CD4-positive, alpha-beta memory T cell (primary cell): Measurements from ENCODE around the gene RFNG. TPM values are rescaled to one million over a fixed set of nuclear protein-coding genes. Genes with fewer than 3 reads are reported as not detected.

ENCODE experiments used
- CTCF ChIA-PET: fragments of 350-600 bp; sonication (Branson Sonifier 250); formaldehyde crosslinking; loops from one replicate; lab custom pipeline; 2021; ENCODE audit warnings: inconsistent platforms; ENCODE audit not compliant: partially characterized antibody; lab: Charles Lee
- POLR2A ChIA-PET: fragments of 350-600 bp; sonication (Branson Sonifier 250); formaldehyde crosslinking; loops from one replicate; lab custom pipeline; 2021; ENCODE audit not compliant: partially characterized antibody; lab: Charles Lee
- DNase-seq, 5 donors: peaks; one replicate each; pipeline versions ENCODE4 v3.0.0 to v3.0.0-alpha.2; 2020 to 2022; ENCODE audit warnings: mixed read lengths in 1 of 5
- H3K27ac ChIP-seq: one replicate; pipeline ENCODE4 v1.7.0; 2013; ENCODE audit warnings: low read depth, low read length
- H3K27me3 ChIP-seq: 2 replicates; pipeline ENCODE4 v1.7.0; 2013; ENCODE audit warnings: mild to moderate bottlenecking, low read length, moderate library complexity; ENCODE audit not compliant: insufficient read depth
- H3K36me3 ChIP-seq: 2 replicates; pipeline ENCODE4 v1.7.0; 2013; ENCODE audit warnings: mild to moderate bottlenecking, low read length, moderate library complexity; ENCODE audit not compliant: insufficient read depth
- H3K4me1 ChIP-seq: 2 replicates; pipeline ENCODE4 v1.7.0; 2013; ENCODE audit warnings: mild to moderate bottlenecking, low read length, moderate library complexity; ENCODE audit not compliant: insufficient read depth
- H3K4me3 ChIP-seq, 2 donors: one replicate each; pipeline ENCODE4 v1.7.0; 2013; ENCODE audit warnings: low read length in 2 of 2, mild to moderate bottlenecking in 1 of 2
- H3K9me3 ChIP-seq, 2 donors: one replicate each; pipeline ENCODE4 v1.7.0; 2013; ENCODE audit warnings: low read length in 2 of 2, control low read depth in 1 of 2; ENCODE audit not compliant: control insufficient read depth in 1 of 2
- H3K27ac Mint-ChIP-seq, 7 donors: one replicate each; pipeline ENCODE4 v1.8.0; 2020 to 2021; ENCODE audit warnings: mixed read lengths in 7 of 7, mild to moderate bottlenecking in 6 of 7, inconsistent platforms in 3 of 7, moderate library complexity in 3 of 7
- H3K27me3 Mint-ChIP-seq, 2 donors: one replicate each; pipeline ENCODE4 v1.8.0; 2020 to 2021; ENCODE audit warnings: mixed read lengths in 2 of 2
- H3K36me3 Mint-ChIP-seq, 2 donors: one replicate each; pipeline ENCODE4 v1.8.0; 2020 to 2021; ENCODE audit warnings: mixed read lengths in 2 of 2, inconsistent platforms in 1 of 2, mild to moderate bottlenecking in 1 of 2
- H3K4me1 Mint-ChIP-seq, 4 donors: one replicate each; pipeline ENCODE4 v1.8.0; 2020 to 2021; ENCODE audit warnings: mixed read lengths in 4 of 4, mild to moderate bottlenecking in 1 of 4
- H3K4me3 Mint-ChIP-seq, 8 donors: one replicate each; pipeline ENCODE4 v1.8.0; 2020 to 2021; ENCODE audit warnings: mixed read lengths in 8 of 8, mild to moderate bottlenecking in 7 of 8, moderate library complexity in 6 of 8, inconsistent platforms in 3 of 8
- H3K9me3 Mint-ChIP-seq, 8 donors: one replicate each; pipeline ENCODE4 v1.8.0; 2020 to 2021; ENCODE audit warnings: mixed read lengths in 8 of 8, mild to moderate bottlenecking in 5 of 8, inconsistent platforms in 3 of 8, moderate library complexity in 1 of 8
- intact Hi-C: fragments of 100-400 bp; cut with micrococcal nuclease; formaldehyde crosslinking; loops from one replicate; pipeline ENCODE4 v1.15.1; 2023
- polyA plus RNA-seq, 2 donors: library from polyadenylated mRNA; unstranded; fragments of 300-500 nt; fragmentation: Illumina TruSeq; gene quantifications; one replicate each; pipeline ENCODE4 v1.2.3, GENCODE V29; 2021
- total RNA-seq, 2 experiments: library from RNA; stranded (reverse); gene quantifications; one replicate each; pipeline ENCODE4 v1.2.3, GENCODE V29; 2021

The RFNG gene
- total and polyA plus RNA-seq, 4 experiments from 2014 or later: 6.2 to 44.0 (median 22.9) TPM

GRCh38 chr17:82009413-82009812 is 42.2 kb downstream of the RFNG start:
- Mint-ChIP-seq H3K27ac (no peak overlapping the region), H3K9me3 (no peaks in the 10 kb centered on the region), H3K4me1 (peaks cover 0 to 1% (median 0%) of the 10 kb centered on the region in 4 donors), H3K27me3 (no peaks in the 10 kb centered on the region), H3K4me3 (no peak overlapping the region), H3K36me3 (no peaks in the 10 kb centered on the region)
- Histone ChIP-seq H3K36me3 (no peaks in the 10 kb centered on the region), H3K4me3 (no peak overlapping the region), H3K27me3 (no peaks in the 10 kb centered on the region), H3K4me1 (no peaks in the 10 kb centered on the region), H3K27ac (no peak overlapping the region), H3K9me3 (no peaks in the 10 kb centered on the region)
- CTCF ChIA-PET: interaction anchor here (1.0 kb wide), 1 partner anchor 10 kb away, joined by 3 read pairs; no protein-coding TSS in a partner anchor
- no peak for DNase-seq
- POLR2A ChIA-PET: no interaction called here
- intact Hi-C loops: no loop called here

GRCh38 chr17:82008941-82009405 is 42.6 kb downstream of the RFNG start:
- no peak overlapping the region for H3K4me3 ChIP-seq
- no peaks in the 10 kb centered on the region for H3K9me3 ChIP-seq
- no peaks in the 10 kb centered on the region for H3K36me3 ChIP-seq
- Mint-ChIP-seq H3K4me1 (peaks cover 0 to 1% (median 0%) of the 10 kb centered on the region in 4 donors), H3K4me3 (no peak overlapping the region), H3K27me3 (no peaks in the 10 kb centered on the region), H3K9me3 (no peaks in the 10 kb centered on the region), H3K27ac (no peak overlapping the region), H3K36me3 (no peaks in the 10 kb centered on the region)
- no peak overlapping the region for H3K27ac ChIP-seq
- intact Hi-C loops: no loop called here
- ChIA-PET POLR2A (no interaction called here), CTCF (interaction anchor here (1.0 kb wide), 1 partner anchor 10 kb away, joined by 3 read pairs; no protein-coding TSS in a partner anchor)
- H3K4me1 ChIP-seq: no peaks in the 10 kb centered on the region
- no peaks in the 10 kb centered on the region for H3K27me3 ChIP-seq
- DNase-seq: no peak

GRCh38 chr17:82008258-82008940 is 43.2 kb downstream of the RFNG start:
- H3K9me3 ChIP-seq: no peaks in the 10 kb centered on the region
- H3K4me3 ChIP-seq: no peak overlapping the region
- Mint-ChIP-seq H3K4me1 (peaks cover 0 to 1% (median 0%) of the 10 kb centered on the region in 4 donors), H3K27ac (no peak overlapping the region), H3K9me3 (no peaks in the 10 kb centered on the region), H3K36me3 (no peaks in the 10 kb centered on the region), H3K4me3 (no peak overlapping the region), H3K27me3 (no peaks in the 10 kb centered on the region)
- no peak for DNase-seq
- intact Hi-C loops: no loop called here
- H3K4me1 ChIP-seq: no peaks in the 10 kb centered on the region
- ChIA-PET POLR2A (no interaction called here), CTCF (no interaction called here)
- no peaks in the 10 kb centered on the region for H3K36me3 ChIP-seq
- H3K27ac ChIP-seq: no peak overlapping the region
- no peaks in the 10 kb centered on the region for H3K27me3 ChIP-seq

GRCh38 chr17:82007495-82008257 is 43.9 kb downstream of the RFNG start:
- peak overlapping the region in 1 of 7 donors; percentile 10 for H3K27ac Mint-ChIP-seq
- CTCF ChIA-PET: no interaction called here
- Histone ChIP-seq H3K4me1 (no peaks in the 10 kb centered on the region), H3K36me3 (no peaks in the 10 kb centered on the region), H3K27me3 (no peaks in the 10 kb centered on the region), H3K4me3 (no peak overlapping the region), H3K9me3 (no peaks in the 10 kb centered on the region), H3K27ac (no peak overlapping the region)
- POLR2A ChIA-PET: no interaction called here
- no peak overlapping the region for H3K4me3 Mint-ChIP-seq
- no peaks in the 10 kb centered on the region for H3K9me3 Mint-ChIP-seq
- H3K36me3 Mint-ChIP-seq: no peaks in the 10 kb centered on the region
- no peak for DNase-seq
- peaks cover 0 to 1% (median 0%) of the 10 kb centered on the region in 4 donors for H3K4me1 Mint-ChIP-seq
- intact Hi-C loops: no loop called here
- no peaks in the 10 kb centered on the region for H3K27me3 Mint-ChIP-seq

GRCh38 chr17:82007228-82007494 is 44.5 kb downstream of the RFNG start:
- Histone ChIP-seq H3K4me1 (no peaks in the 10 kb centered on the region), H3K9me3 (no peaks in the 10 kb centered on the region), H3K27me3 (no peaks in the 10 kb centered on the region), H3K36me3 (no peaks in the 10 kb centered on the region), H3K4me3 (no peak overlapping the region), H3K27ac (no peak overlapping the region)
- H3K36me3 Mint-ChIP-seq: no peaks in the 10 kb centered on the region
- no peaks in the 10 kb centered on the region for H3K27me3 Mint-ChIP-seq
- CTCF ChIA-PET: no interaction called here
- peaks cover 0 to 1% (median 0%) of the 10 kb centered on the region in 4 donors for H3K4me1 Mint-ChIP-seq
- H3K4me3 Mint-ChIP-seq: no peak overlapping the region
- H3K9me3 Mint-ChIP-seq: no peaks in the 10 kb centered on the region
- H3K27ac Mint-ChIP-seq: no peak overlapping the region
- intact Hi-C loops: no loop called here
- POLR2A ChIA-PET: no interaction called here
- DNase-seq: no peak

- no peak for DNase-seq
- Histone ChIP-seq H3K27me3 (no peaks in the 10 kb centered on the region), H3K36me3 (no peaks in the 10 kb centered on the region), H3K27ac (no peak overlapping the region), H3K4me3 (no peak overlapping the region), H3K4me1 (no peaks in the 10 kb centered on the region), H3K9me3 (no peaks in the 10 kb centered on the region)
- H3K9me3 Mint-ChIP-seq: no peaks in the 10 kb centered on the region
- peaks cover 0 to 1% (median 0%) of the 10 kb centered on the region in 4 donors for H3K4me1 Mint-ChIP-seq
- CTCF ChIA-PET: no interaction called here
- H3K4me3 Mint-ChIP-seq: no peak overlapping the region
- intact Hi-C loops: no loop called here
- POLR2A ChIA-PET: no interaction called here
- H3K27me3 Mint-ChIP-seq: no peaks in the 10 kb centered on the region
- peak overlapping the region in 1 of 7 donors; percentile 48 for H3K27ac Mint-ChIP-seq
- H3K36me3 Mint-ChIP-seq: no peaks in the 10 kb centered on the region
These were observed 45.0 kb downstream of the RFNG start for GRCh38 chr17:82006468-82007227.

DNA sequence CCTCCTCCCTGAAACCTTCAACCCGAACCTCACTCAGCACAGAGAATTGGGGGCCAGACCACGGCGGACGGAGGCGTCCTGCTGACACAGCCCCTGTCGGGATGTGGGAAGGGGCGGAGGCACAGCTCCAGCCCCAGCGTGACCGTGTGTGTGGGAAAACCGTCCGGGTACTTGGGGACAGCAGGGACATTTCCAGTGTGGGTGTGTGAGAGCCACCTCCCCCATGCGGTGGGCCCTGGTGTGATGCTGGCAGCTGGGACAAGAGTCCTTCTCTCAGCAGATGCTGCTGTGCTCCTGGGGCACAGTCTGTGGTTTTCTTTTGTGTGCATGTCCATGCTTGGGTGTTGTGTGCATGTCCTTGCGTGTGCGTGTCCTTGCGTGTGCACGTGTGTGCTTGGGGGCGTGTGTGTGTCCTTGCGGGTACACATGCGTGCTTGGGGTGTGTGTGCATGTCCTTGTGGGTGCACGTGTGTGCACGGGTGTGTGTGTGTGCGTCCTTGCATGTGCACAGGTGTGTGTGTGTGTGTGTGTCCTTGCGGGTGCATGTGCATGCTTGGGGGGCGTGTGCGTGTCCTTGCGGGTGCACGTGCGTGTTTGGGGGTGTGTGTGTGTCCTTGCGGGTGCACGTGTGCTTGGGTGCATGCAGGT is 45.8 kb downstream of the RFNG start:
- peak overlapping the region in 1 of 7 donors; percentile 48 for H3K27ac Mint-ChIP-seq
- CTCF ChIA-PET: no interaction called here
- intact Hi-C loops: no loop called here

More for the DNA sequence above, 45.8 kb downstream of the RFNG start:
- no peak for DNase-seq
- POLR2A ChIA-PET: no interaction called here
- peaks cover 0 to 1% (median 0%) of the 10 kb centered on the region in 4 donors for H3K4me1 Mint-ChIP-seq
- Histone ChIP-seq H3K27me3 (no peaks in the 10 kb centered on the region), H3K4me1 (no peaks in the 10 kb centered on the region), H3K9me3 (no peaks in the 10 kb centered on the region), H3K4me3 (no peak overlapping the region), H3K36me3 (no peaks in the 10 kb centered on the region), H3K27ac (no peak overlapping the region)
- no peaks in the 10 kb centered on the region for H3K36me3 Mint-ChIP-seq
- no peaks in the 10 kb centered on the region for H3K9me3 Mint-ChIP-seq
- no peak overlapping the region for H3K4me3 Mint-ChIP-seq
- H3K27me3 Mint-ChIP-seq: no peaks in the 10 kb centered on the region
